DMS53 (cell line): ENCODE data around the gene PRICKLE4.
A peak's percentile ranks its signal among the peaks of the same experiment; 100 is the strongest.

ENCODE experiments used
- DNase-seq: peaks from one replicate; lab custom pipeline; 2025; lab: John Stamatoyannopoulos, UW

Gene PRICKLE4

GRCh38 chr6:41771058-41771983, 9.3 kb upstream of the PRICKLE4 start:
- no peak for DNase-seq

GRCh38 chr6:41774841-41775240, 5.7 kb upstream of the PRICKLE4 start:
- no peak for DNase-seq

GRCh38 chr6:41775293-41775882, 5.2 kb upstream of the PRICKLE4 start:
- no peak for DNase-seq

GRCh38 chr6:41777551-41778285, 2.9 kb upstream of the PRICKLE4 start:
- DNase-seq = no peak

GRCh38 chr6:41778895-41779294, 1.7 kb upstream of the PRICKLE4 start:
- DNase-seq = no peak

GRCh38 chr6:41779336-41779735, 1.2 kb upstream of the PRICKLE4 start:
- no peak for DNase-seq

- DNase-seq = peak; percentile 97
Measured at GRCh38 chr6:41779788-41780550, 613 bp upstream of the PRICKLE4 start, which contains the start of gene FRS3. Gene FRS3, minus strand, starts transcription at chr6:41779900. Its CDS starts 2,913 bp downstream, at chr6:41776987.

GRCh38 chr6:41781366-41781730, 766 bp downstream of the PRICKLE4 start:
- DNase-seq = no peak

- no peak for DNase-seq
Measured at GRCh38 chr6:41783106-41783780, 2.7 kb downstream of the PRICKLE4 start.

GRCh38 chr6:41784581-41785171, 4.1 kb downstream of the PRICKLE4 start:
- no peak for DNase-seq

GRCh38 chr6:41785254-41785653, 4.7 kb downstream of the PRICKLE4 start:
- DNase-seq = no peak

- peak; percentile 59 for DNase-seq
Measured at GRCh38 chr6:41785689-41786450, 5.3 kb downstream of the PRICKLE4 start.

GRCh38 chr6:41786451-41787218, 6.1 kb downstream of the PRICKLE4 start:
- DNase-seq = peak; percentile 93

- DNase-seq = peak; percentile 98
Measured at GRCh38 chr6:41787219-41787917, 6.8 kb downstream of the PRICKLE4 start, which contains the start of gene TOMM6. Gene TOMM6, plus strand, starts transcription at chr6:41787694. Its CDS starts 4 bp downstream, at chr6:41787698.

GRCh38 chr6:41789390-41789724, 8.8 kb downstream of the PRICKLE4 start:
- DNase-seq = no peak

GRCh38 chr6:41790045-41790444, 9.5 kb downstream of the PRICKLE4 start:
- DNase-seq = no peak

GRCh38 chr6:41791305-41791704, 10.7 kb downstream of the PRICKLE4 start:
- DNase-seq = no peak

- no peak for DNase-seq
Measured at GRCh38 chr6:41791984-41792383, 11.4 kb downstream of the PRICKLE4 start.

- no peak for DNase-seq
Measured at GRCh38 chr6:41796474-41796873, 15.9 kb downstream of the PRICKLE4 start.
